GM20000 (cell line): ENCODE measurements around the gene PGS1.

Source experiments
- DNase-seq: peaks from one replicate; pipeline ENCODE4 v3.0.0; 2012; ENCODE audit warnings: low spot score
- CTCF ChIP-seq: IDR thresholded peaks from 2 replicates; pipeline ENCODE4 v1.5.1; 2012; ENCODE audit warnings: mild to moderate bottlenecking, control low read depth; ENCODE audit errors: extremely low read depth, missing control alignments

PGS1 gene

DNA sequence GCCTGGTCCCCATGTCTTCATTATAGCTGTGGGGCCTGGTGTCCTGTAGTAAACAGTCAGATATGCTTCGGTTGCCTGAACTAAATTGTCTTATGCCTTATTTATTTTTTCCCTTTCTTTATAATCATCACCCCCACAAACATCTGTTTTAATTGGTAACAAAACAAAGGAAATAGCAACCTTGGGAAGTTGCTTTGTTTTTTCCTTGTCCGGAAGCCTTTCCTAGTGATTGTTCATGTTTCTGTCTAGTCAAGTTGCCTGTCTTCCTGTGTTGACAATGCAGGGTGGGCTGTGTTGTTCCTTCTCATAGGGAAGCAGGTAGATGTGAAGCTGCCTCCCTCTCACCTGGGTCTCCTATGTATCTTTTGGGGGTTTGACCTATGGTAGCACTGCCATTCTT, 16.7 kb downstream of the PGS1 start:
- no peak for TF ChIP-seq CTCF
- no peak for DNase-seq

- no peak for DNase-seq
- TF ChIP-seq CTCF, result no peak
These were observed 18.2 kb downstream of the PGS1 start for GRCh38 chr17:78396441-78397337.

DNA sequence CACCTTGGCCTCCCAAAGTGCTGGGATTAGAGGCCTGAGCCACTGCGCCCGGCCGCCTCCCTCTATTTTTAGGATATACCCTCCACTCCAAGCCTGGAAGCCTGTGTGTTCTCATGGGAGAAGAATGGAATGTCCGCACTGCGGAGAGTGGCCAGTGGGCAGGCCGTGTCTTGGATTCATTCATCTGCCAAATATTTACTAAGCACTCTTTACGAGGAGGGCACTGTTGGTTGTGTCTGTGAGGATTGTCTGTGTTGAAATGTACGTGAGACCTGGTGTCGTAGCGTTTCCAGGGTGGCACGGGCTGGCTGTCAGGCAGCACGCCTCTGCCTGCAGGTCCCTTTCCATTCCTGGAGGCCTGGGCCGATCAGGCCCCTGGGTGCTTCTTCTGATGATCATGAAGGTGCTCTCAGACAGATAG, 19.2 kb downstream of the PGS1 start:
- TF ChIP-seq CTCF, result no peak

DNA sequence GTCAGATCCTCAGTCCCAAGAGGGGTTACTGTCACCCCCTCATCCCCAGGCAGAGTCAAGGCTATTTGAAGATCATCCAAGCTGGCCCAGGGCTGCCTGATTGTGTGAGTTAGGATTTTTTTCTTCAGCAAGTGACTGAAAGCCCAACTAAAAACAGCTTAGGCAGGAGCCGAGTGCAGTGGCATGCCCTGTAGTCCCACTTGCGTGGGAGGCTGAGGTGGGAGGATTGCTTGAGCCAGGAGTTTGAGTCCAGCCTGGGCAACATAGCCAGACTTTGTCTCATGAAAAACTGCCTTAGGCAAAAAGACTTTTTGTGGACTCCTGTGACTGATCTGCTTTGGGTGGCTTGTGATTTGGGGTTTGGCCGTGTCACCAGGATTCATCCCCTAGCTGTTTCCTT, 19.9 kb downstream of the PGS1 start:
- TF ChIP-seq CTCF, result no peak
- no peak for DNase-seq

More for the DNA sequence above, 19.2 kb downstream of the PGS1 start:
- no peak for DNase-seq

DNA sequence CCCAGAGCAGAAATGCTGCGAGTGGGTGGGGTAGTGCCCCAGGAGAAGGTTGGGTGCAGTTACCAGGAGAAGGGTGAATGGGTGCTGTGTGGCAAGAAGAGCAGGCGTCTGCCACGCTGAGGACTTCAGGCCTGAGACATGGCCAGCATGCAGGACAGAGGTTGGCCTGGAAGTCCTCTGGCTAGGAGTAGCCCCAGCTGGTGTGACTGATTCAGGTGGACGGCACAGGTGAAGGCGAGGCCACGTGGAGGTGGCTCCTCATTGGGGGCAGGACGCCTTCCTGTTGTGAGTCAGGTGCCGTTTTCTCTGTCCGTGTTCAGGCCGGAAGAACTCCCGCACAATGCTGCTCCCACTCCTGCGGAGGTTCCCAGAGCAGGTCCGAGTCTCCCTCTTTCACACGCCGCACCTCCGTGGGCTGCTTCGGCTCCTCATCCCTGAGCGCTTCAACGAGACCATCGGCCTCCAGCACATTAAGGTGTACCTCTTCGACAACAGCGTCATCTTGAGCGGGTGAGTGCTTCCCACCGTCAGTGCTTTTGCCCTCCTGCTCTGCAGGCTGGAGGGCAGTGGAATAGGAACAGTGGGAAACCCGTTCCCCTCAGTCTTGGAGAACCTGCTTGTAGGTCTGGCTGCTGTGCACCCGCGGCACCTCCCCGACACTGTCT, 20.7 kb downstream of the PGS1 start:
- TF ChIP-seq CTCF, result no peak
- no peak for DNase-seq

DNA sequence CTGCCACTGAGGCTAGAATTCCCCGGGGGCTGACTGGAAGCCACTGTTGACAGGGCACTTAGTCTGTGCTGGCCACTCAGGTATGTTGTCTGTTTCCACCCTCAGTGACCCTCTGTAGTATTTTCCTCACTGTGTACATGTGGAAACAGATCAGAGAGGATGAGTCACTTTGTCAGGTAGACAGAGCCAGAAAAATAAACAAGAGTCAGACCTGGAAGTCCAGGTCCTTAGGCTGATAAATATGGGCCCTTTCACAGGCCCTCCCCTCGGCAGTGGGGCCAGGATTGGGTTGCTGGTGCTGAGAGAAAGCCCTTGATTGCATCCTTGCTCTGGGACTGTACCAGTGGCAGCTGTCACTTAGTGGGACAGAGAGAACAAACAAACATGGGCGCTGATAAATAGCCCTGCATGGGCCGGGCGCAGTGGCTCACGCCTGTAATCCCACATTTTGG, 21.3 kb downstream of the PGS1 start:
- no peak for DNase-seq
- TF ChIP-seq CTCF, result no peak

DNA sequence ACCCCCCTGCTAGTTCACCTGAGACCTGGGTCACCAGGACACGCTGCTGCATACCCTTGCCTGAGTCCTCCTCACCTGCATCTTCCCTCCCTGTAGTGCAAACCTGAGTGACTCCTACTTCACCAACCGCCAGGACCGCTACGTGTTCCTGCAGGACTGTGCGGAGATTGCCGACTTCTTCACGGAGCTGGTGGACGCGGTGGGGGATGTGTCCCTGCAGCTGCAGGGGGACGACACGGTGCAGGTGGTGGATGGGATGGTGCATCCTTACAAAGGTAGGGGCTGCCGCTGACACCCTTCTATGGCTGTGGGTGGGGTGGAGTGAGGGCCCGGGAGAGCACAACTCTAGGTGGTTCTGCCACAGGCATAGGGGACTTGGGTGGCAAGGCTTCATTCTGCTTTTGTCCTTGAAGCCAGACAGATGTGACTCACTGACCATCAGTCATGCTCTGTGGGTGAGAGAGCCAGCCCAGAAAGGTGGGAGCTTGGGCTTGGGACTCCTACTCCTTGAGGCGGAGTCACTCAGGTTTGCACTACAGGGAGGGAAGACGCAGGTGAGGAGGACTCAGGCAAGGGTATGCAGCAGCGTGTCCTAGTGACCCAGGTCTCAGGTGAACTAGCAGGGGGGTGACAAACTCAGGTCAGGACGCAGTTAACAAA, 22.3 kb downstream of the PGS1 start:
- TF ChIP-seq CTCF, result no peak
- no peak for DNase-seq
